HCT116 (cell line): ENCODE data around the gene SUGT1. TPM values are rescaled to one million over a fixed set of nuclear protein-coding genes. Genes with fewer than 3 reads are reported as not detected.

Experiments
- ATAC-seq: fragments of 200-7000 bp; cut with Tn5 transposase; 2 replicates; pipeline ENCODE4 v1.9.1; 2020; ENCODE audit warnings: mild to moderate bottlenecking, moderate library complexity
- BruUV-seq: library from RNA; stranded (reverse); fragments of 400-500 nt; replicated peaks from 2 replicates; lab custom pipeline; 2021; lab: Mats Ljungman, UMichigan
- CTCF ChIA-PET: fragments of 300-600 bp; sonication (Branson Sonifier 250); formaldehyde crosslinking; loops from one replicate; lab custom pipeline; 2021; ENCODE audit warnings: antibody characterized with exemption; lab: Charles Lee
- POLR2A ChIA-PET: fragments of 300-600, 350-600 bp; sonication (Branson Sonifier 250); formaldehyde crosslinking; loops from one replicate; lab custom pipeline; 2021; ENCODE audit warnings: antibody characterized with exemption; lab: Charles Lee
- RAD21 ChIA-PET, 2 experiments: fragments of 300-600 bp; sonication (Branson Sonifier 250); formaldehyde crosslinking; loops; one replicate each; lab custom pipeline; 2023; ENCODE audit warnings: low total read pairs in 2 of 2; ENCODE audit not compliant: uncharacterized antibody in 2 of 2, unreplicated experiment in 2 of 2, low non-redundant PET in 1 of 2; lab: Charles Lee
- DNase-seq: peaks from one replicate; pipeline ENCODE4 v3.0.0-alpha.2; 2010; ENCODE audit warnings: low read depth, low spot score
- H2AFZ ChIP-seq: fragments of 200-600 bp; shearing (Covaris generic), sonication (generic); 2 replicates; pipeline ENCODE4 v1.6.1; 2017; ENCODE audit warnings: low read depth, mixed run types, mixed read lengths, antibody characterized with exemption, low read length; ENCODE audit not compliant: poor library complexity, severe bottlenecking
- H3K27ac ChIP-seq: 2 replicates; pipeline ENCODE4 v1.5.1; 2012; ENCODE audit warnings: low read depth, low read length
- H3K27me3 ChIP-seq: fragments of 200-600 bp; sonication (generic); 2 replicates; pipeline ENCODE4 v1.6.1; 2016; ENCODE audit warnings: mixed run types, low read length, mixed read lengths; ENCODE audit not compliant: insufficient read depth
- H3K36me3 ChIP-seq, 2 experiments: fragments of 200-500 bp in 1 of 2; fragments of 200-600 bp in 1 of 2; sonication (Bioruptor generic) in 1 of 2; sonication (generic) in 1 of 2; 2 replicates each; pipeline versions ENCODE4 v1.5.1 to v1.6.1; 2014 to 2016; ENCODE audit warnings: low read length in 2 of 2, inconsistent platforms in 1 of 2, mixed read lengths in 1 of 2, mixed run types in 1 of 2; ENCODE audit not compliant: insufficient read depth in 2 of 2, control insufficient read depth in 1 of 2
- H3K4me1 ChIP-seq, 2 experiments: fragments of 200-600 bp in 1 of 2; sonication (generic) in 1 of 2; 2 replicates each; pipeline versions ENCODE4 v1.5.1 to v1.6.1; 2012 to 2017; ENCODE audit warnings: low read length in 2 of 2, inconsistent platforms in 1 of 2, mild to moderate bottlenecking in 1 of 2, mixed read lengths in 1 of 2, mixed run types in 1 of 2, moderate library complexity in 1 of 2; ENCODE audit not compliant: insufficient read depth in 2 of 2, control insufficient read depth in 1 of 2
- H3K4me2 ChIP-seq: fragments of 200-600 bp; sonication (generic); 2 replicates; pipeline ENCODE4 v1.6.1; 2017; ENCODE audit warnings: mixed run types, low read length, mixed read lengths
- H3K4me3 ChIP-seq, 2 experiments: fragments of 200-600 bp in 1 of 2; sonication (generic) in 1 of 2; replicated peaks in 1 of 2; 2 replicates each; pipeline ENCODE4 v1.5.1; 2011 to 2016; ENCODE audit warnings: low read length in 2 of 2, control low read depth in 1 of 2, low read depth in 1 of 2, mild to moderate bottlenecking in 1 of 2, mixed read lengths in 1 of 2, mixed run types in 1 of 2
- H3K79me2 ChIP-seq: fragments of 200-600 bp; sonication (generic); 2 replicates; pipeline ENCODE4 v1.6.1; 2017; ENCODE audit warnings: mild to moderate bottlenecking, mixed run types, low read length, moderate library complexity, mixed read lengths; ENCODE audit not compliant: insufficient read depth
- H3K9ac ChIP-seq: fragments of 200-600 bp; sonication (generic); 2 replicates; pipeline ENCODE4 v1.6.1; 2016; ENCODE audit warnings: low read length, mixed read lengths
- H3K9me2 ChIP-seq: fragments of 200-600 bp; sonication (generic), shearing (Covaris generic); 2 replicates; pipeline ENCODE4 v1.6.1; 2017; ENCODE audit warnings: mixed run types, mild to moderate bottlenecking, moderate library complexity; ENCODE audit not compliant: insufficient read depth
- H3K9me3 ChIP-seq, 2 experiments: fragments of 200-500 bp in 1 of 2; fragments of 200-600 bp in 1 of 2; sonication (Bioruptor generic) in 1 of 2; sonication (generic) in 1 of 2; 2 replicates each; pipeline ENCODE4 v1.6.1; 2014 to 2017; ENCODE audit warnings: low read length in 2 of 2, mixed read lengths in 2 of 2, inconsistent platforms in 1 of 2, low read depth in 1 of 2, mild to moderate bottlenecking in 1 of 2, mixed run types in 1 of 2, moderate library complexity in 1 of 2; ENCODE audit not compliant: control insufficient read depth in 1 of 2, insufficient read depth in 1 of 2
- H4K20me1 ChIP-seq: fragments of 200-600 bp; sonication (generic), shearing (Covaris generic); 2 replicates; pipeline ENCODE4 v1.6.1; 2017; ENCODE audit warnings: mixed run types, mild to moderate bottlenecking, moderate library complexity; ENCODE audit not compliant: insufficient read depth
- CTCF ChIP-seq, 3 experiments: fragments of 200-600 bp in 1 of 3; sonication (generic) in 1 of 3; IDR thresholded peaks in 2 of 3; conservative IDR thresholded peaks in 1 of 3; 2 replicates each; pipeline ENCODE4 v1.5.1; 2012 to 2017; ENCODE audit warnings: low read depth in 2 of 3, low read length in 2 of 3, antibody characterized with exemption in 1 of 3, borderline replicate concordance in 1 of 3, control low read depth in 1 of 3, mild to moderate bottlenecking in 1 of 3, mixed read lengths in 1 of 3, mixed run types in 1 of 3, moderate library complexity in 1 of 3; ENCODE audit not compliant: insufficient read depth in 1 of 3
- EGR1 ChIP-seq: IDR thresholded peaks from 2 replicates; pipeline ENCODE4 v1.6.1; 2012; ENCODE audit warnings: low read depth
- EZH2 ChIP-seq: fragments of 200-600 bp; sonication (generic); IDR thresholded peaks from 2 replicates; pipeline ENCODE4 v1.6.1; 2017; ENCODE audit warnings: antibody characterized with exemption, mixed run types
- FOSL1 ChIP-seq: IDR thresholded peaks from 2 replicates; pipeline ENCODE4 v1.6.1; 2012; ENCODE audit warnings: low read depth
- JUND ChIP-seq: IDR thresholded peaks from 2 replicates; pipeline ENCODE4 v1.6.1; 2012
- REST ChIP-seq: IDR thresholded peaks from 2 replicates; pipeline ENCODE4 v1.6.1; 2012; ENCODE audit warnings: low read depth
- SIN3A ChIP-seq: IDR thresholded peaks from 2 replicates; pipeline ENCODE4 v1.6.1; 2012; ENCODE audit warnings: low read depth
- ZBTB33 ChIP-seq: IDR thresholded peaks from 2 replicates; pipeline ENCODE4 v1.6.1; 2011; ENCODE audit warnings: mild to moderate bottlenecking, low read length, moderate library complexity; ENCODE audit not compliant: insufficient replicate concordance; ENCODE audit errors: extremely low read depth
- ZFX ChIP-seq: fragments of 450-650 bp; IDR thresholded peaks from 2 replicates; pipeline ENCODE4 v1.6.1; 2017
- ZNF274 ChIP-seq: fragments of 200-500 bp; sonication (Bioruptor generic); IDR thresholded peaks from 2 replicates; pipeline ENCODE4 v1.6.1; 2014; ENCODE audit warnings: mild to moderate bottlenecking, low read depth, low read length, inconsistent platforms
- intact Hi-C: fragments of 100-400 bp; cut with micrococcal nuclease; formaldehyde crosslinking; loops from 2 replicates; pipeline ENCODE4 v1.10.0; 2022
- total RNA-seq: library from RNA; stranded (reverse); gene quantifications from one replicate; pipeline ENCODE4 v1.2.1, GENCODE V29; 2021; ENCODE audit not compliant: unreplicated experiment

SUGT1 gene
- total RNA-seq, 1 experiment from 2014 or later: 75.6 TPM

GRCh38 chr13:52669677-52670076 lies 17.0 kb downstream of the SUGT1 start:
- ChIA-PET POLR2A (no interaction called here), RAD21 (no interaction called here), CTCF (no interaction called here)
- peaks cover 32 to 34% of the 10 kb centered on the region in 2 experiments for H3K36me3 ChIP-seq
- BruUV-seq: no TSS peak
- H2AFZ ChIP-seq: no peak overlapping the region
- no peaks in the 10 kb centered on the region for H3K27me3 ChIP-seq
- no peak overlapping the region for H3K4me2 ChIP-seq
- H3K9me3 ChIP-seq: no peaks in the 10 kb centered on the region
- no peaks in the 10 kb centered on the region for H3K9me2 ChIP-seq
- DNase-seq (no peak), ATAC-seq (no peak)
- peaks cover 91% of the 10 kb centered on the region for H3K79me2 ChIP-seq
- TF ChIP-seq SIN3A: no peak
- TF ChIP-seq CTCF (IDR thresholded peaks at IDR 0.05 in 2 of 3, conservative IDR thresholded peaks at IDR 0.05 in 1 of 3; ENCODE audit: borderline replicate concordance in 1 of 3, insufficient read depth in 1 of 3, low read depth in 2 of 3, low read length in 2 of 3): peak in 1 of 3 experiments; percentile 29; a peak in 1 of 6 replicates
- H3K4me1 ChIP-seq: no peaks in the 10 kb centered on the region
- H4K20me1 ChIP-seq: peaks cover 4% of the 10 kb centered on the region; the same call in 1 of the 2 replicates
- no peak overlapping the region for H3K9ac ChIP-seq
- no peak overlapping the region for H3K27ac ChIP-seq
- no peak overlapping the region for H3K4me3 ChIP-seq
- intact Hi-C loops: loop anchor here (5.0 kb wide), 1 partner anchor 298 kb away; no protein-coding TSS in a partner anchor

GRCh38 chr13:52670726-52671125 lies 18.1 kb downstream of the SUGT1 start:
- POLR2A ChIA-PET: no interaction called here
- no TSS peak for BruUV-seq
- Histone ChIP-seq H2AFZ (no peak overlapping the region), H3K9me2 (no peaks in the 10 kb centered on the region), H3K9me3 (no peaks in the 10 kb centered on the region), H3K4me3 (no peak overlapping the region), H3K4me2 (no peak overlapping the region), H3K36me3 (peaks cover 30% of the 10 kb centered on the region in 2 experiments), H3K79me2 (peaks cover 94% of the 10 kb centered on the region), H3K4me1 (no peaks in the 10 kb centered on the region), H4K20me1 (peaks cover 4% of the 10 kb centered on the region; the same call in 1 of the 2 replicates), H3K27me3 (no peaks in the 10 kb centered on the region), H3K27ac (no peak overlapping the region), H3K9ac (no peak overlapping the region)
- DNase-seq (no peak), ATAC-seq (no peak)
- CTCF ChIA-PET: no interaction called here
- RAD21 ChIA-PET: no interaction called here
- intact Hi-C loops: no loop called here
- no peak for TF ChIP-seq FOSL1
- TF ChIP-seq EGR1: no peak
- TF ChIP-seq ZNF274: no peak
- TF ChIP-seq REST: no peak
- TF ChIP-seq ZFX: no peak
- TF ChIP-seq SIN3A: no peak
- TF ChIP-seq ZBTB33: no peak
- TF ChIP-seq EZH2: no peak
- TF ChIP-seq JUND: no peak
